WTC11 (cell line): ENCODE measurements around the gene PEX19.

Experiments
- ATF6 ChIP-seq: sonication (generic); formaldehyde crosslinking; IDR thresholded peaks from 2 replicates; pipeline ENCODE4 v1.8.1; 2023; ENCODE audit warnings: mild to moderate bottlenecking, missing genetic modification reagents
- CBFB ChIP-seq: sonication (generic); formaldehyde crosslinking; IDR thresholded peaks from 2 replicates; pipeline ENCODE4 v1.8.1; 2022; ENCODE audit warnings: mild to moderate bottlenecking, low read depth, missing genetic modification reagents
- CREM ChIP-seq: sonication (generic); formaldehyde crosslinking; IDR thresholded peaks from 2 replicates; pipeline ENCODE4 v1.8.1; 2022; ENCODE audit warnings: mild to moderate bottlenecking, missing genetic modification reagents, moderate library complexity
- CTCF ChIP-seq: fragments of 200-600 bp; IDR thresholded peaks from 2 replicates; pipeline ENCODE4 v1.8.0; 2022; ENCODE audit warnings: antibody characterized with exemption
- HMGA2 ChIP-seq: fragments of 250-450 bp; sonication (Bioruptor Pico); IDR thresholded peaks from 2 replicates; pipeline ENCODE4 v1.4.0; 2021; ENCODE audit warnings: mild to moderate bottlenecking, moderate library complexity
- IRF2 ChIP-seq: sonication (generic); formaldehyde crosslinking; IDR thresholded peaks from 2 replicates; pipeline ENCODE4 v1.8.0; 2022; ENCODE audit warnings: low read depth, missing genetic modification reagents, borderline replicate concordance
- ZNF138 ChIP-seq: sonication (generic); formaldehyde crosslinking; conservative IDR thresholded peaks from 2 replicates; pipeline ENCODE4 v1.8.1; 2022; ENCODE audit warnings: mild to moderate bottlenecking, moderate library complexity, missing genetic modification reagents
- TF ChIP-seq, protein P1 (sequence below): sonication (generic); formaldehyde crosslinking; IDR thresholded peaks from 2 replicates; pipeline ENCODE4 v1.8.1; 2023; ENCODE audit warnings: mild to moderate bottlenecking, moderate library complexity, missing genetic modification reagents

GRCh38 chr1:160309571-160309970, 24.6 kb upstream of the PEX19 start:
- no peak for TF ChIP-seq CTCF
- TF ChIP-seq ATF6: no peak
- no peak for TF ChIP-seq HMGA2 (CRISPR knock-in tag)
- TF ChIP-seq, protein P1, sequence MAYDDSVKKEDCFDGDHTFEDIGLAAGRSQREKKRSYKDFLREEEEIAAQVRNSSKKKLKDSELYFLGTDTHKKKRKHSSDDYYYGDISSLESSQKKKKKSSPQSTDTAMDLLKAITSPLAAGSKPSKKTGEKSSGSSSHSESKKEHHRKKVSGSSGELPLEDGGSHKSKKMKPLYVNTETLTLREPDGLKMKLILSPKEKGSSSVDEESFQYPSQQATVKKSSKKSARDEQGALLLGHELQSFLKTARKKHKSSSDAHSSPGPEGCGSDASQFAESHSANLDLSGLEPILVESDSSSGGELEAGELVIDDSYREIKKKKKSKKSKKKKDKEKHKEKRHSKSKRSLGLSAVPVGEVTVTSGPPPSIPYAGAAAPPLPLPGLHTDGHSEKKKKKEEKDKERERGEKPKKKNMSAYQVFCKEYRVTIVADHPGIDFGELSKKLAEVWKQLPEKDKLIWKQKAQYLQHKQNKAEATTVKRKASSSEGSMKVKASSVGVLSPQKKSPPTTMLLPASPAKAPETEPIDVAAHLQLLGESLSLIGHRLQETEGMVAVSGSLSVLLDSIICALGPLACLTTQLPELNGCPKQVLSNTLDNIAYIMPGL: no peak
- TF ChIP-seq IRF2 (CRISPR knock-in tag): no peak
- TF ChIP-seq CREM: no peak
- no peak for TF ChIP-seq ZNF138 (CRISPR knock-in tag)
- TF ChIP-seq CBFB (CRISPR knock-in tag): no peak
